ENCODE results near the gene ECSIT.

GRCh38 chr19:11552666-11553372 is 23.9 kb upstream of the ECSIT start:
- TF ChIP-seq POLR2AphosphoS5 (IDR thresholded peaks at IDR 0.05; ENCODE audit: low read depth, low read length): no peak
- no peak for TF ChIP-seq SPI1 (IDR thresholded peaks at IDR 0.05; ENCODE audit: low read depth, low read length)
- no peak for TF ChIP-seq POU2F2 (IDR thresholded peaks at IDR 0.05; ENCODE audit: low read depth, low read length)
